Stimulated activated CD4-positive, alpha-beta T cell treated with anti-CD3 and anti-CD28 coated beads, TNF-alpha, amount 100 ng/mL, for 1 hour (primary cell): ENCODE measurements around the gene PAX7.
"Not testable (repeated sequence)": the region's sequence is repeated elsewhere in the genome, so short reads cannot be mapped to it uniquely, and the experiment has no call there.

ENCODE experiments used
- DNase-seq, 3 donors: peaks; one replicate each; pipeline ENCODE4 v3.0.0-alpha.2; 2020; ENCODE audit warnings: low read depth in 3 of 3, low spot score in 1 of 3

PAX7 gene

DNA sequence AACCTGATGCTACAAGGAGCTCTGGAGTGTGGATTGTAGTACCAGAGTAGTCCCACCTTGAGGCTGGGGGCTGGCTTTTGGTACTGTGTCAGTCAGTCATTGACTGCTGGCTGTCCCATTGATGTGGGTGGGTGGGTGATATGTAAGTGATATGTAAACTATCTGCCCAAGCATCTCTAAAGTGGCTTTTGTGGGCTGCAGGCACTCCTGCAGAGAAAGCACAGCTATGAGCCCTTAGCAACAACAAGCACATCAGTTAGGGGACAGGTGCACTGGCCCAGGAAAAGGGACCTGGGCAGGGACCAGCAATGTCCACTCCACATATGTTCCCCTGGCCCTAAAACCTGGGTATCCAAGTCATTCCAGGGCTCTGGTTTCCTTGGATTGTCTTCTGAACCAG is 118.9 kb downstream of the PAX7 start:
- DNase-seq: no peak

GRCh38 chr1:18750600-18750999 is 120.0 kb downstream of the PAX7 start:
- no peak for DNase-seq

DNA sequence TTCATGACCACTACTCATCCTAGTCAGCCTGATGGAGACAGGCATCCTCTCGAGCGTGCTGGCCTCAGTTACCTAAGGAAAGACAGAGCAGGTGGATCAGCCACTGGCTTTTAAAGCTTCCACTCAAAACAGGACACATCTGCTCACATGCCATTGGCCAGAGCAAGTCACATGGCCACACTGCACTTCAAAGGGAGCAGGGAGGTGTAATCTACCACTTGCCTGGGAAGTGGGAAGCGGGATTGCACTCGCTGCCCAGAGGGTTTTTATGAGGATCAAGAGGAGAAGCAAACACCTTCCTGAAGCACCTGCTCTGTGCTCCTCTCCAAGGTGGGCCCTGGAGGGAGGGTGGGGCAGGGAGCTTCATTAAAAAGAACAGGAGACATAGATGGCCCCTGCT is 120.8 kb downstream of the PAX7 start:
- no peak for DNase-seq

- no peak for DNase-seq
Measured at GRCh38 chr1:18752409-18752808, 121.8 kb downstream of the PAX7 start.

DNA sequence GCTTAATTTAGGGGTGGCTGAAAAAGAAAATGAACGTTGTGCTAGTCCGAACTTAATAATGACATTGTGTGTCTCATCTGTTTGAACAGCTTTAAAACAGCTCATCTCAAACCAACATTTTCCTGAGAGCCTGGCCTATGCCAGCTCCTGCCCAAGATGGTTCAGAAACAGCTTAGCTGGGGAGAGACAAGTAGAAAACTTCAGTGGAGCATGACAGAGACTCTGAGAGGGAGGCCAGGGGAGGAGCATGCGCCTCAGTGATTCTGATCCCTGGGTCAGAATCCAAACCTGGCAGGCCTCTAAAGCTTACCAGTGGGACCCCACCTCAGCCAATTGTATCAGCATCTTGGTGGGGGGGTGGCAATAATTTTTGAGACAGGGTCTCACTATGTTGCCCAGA is 129.5 kb downstream of the PAX7 start:
- no peak for DNase-seq

DNA sequence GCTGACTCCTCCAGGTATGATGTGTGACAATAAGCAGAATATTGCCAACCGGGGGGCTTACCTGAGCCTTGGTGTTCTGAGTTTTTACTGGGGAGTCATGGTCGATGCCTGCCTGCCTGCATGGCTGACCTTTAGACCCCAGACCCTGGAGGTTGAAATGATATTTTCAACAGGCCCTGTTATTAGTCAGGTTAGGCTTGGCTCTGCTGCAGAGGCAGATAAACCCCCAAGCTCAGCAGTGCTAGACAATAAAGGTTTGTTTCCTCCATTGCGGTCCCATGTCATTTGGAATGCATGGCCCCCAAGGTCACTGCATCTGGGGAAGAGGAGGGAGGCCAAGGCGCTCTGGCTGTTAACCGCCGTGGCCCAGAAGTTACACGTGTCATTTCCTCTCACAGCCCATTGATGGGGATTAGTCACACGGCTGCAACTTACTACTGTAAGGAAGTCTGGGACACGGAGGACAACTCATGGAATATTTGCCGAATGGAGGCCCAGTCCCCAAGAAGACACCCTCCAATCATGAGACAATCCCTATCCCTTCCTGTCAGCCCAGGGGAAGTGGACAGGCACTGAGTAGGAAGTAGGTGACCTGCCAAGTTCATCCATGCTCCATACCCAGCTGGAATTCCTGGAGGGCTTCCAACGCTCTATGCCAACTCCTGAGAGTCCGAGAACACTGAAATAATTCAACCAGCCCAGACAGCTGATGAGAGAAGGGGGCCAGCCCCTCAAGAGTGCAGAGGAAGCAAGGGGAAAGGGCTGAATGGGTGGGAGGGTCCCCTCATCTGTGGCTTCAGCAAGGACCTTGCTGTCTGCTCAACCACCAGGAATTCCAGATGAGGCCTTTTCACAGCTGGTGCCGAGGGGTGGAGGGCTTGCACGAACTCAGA is 131.5 kb downstream of the PAX7 start:
- DNase-seq: no peak

GRCh38 chr1:18764362-18764761 is 133.7 kb downstream of the PAX7 start:
- no peak for DNase-seq

- no peak for DNase-seq
Measured at GRCh38 chr1:18765725-18766124, 135.1 kb downstream of the PAX7 start.

DNA sequence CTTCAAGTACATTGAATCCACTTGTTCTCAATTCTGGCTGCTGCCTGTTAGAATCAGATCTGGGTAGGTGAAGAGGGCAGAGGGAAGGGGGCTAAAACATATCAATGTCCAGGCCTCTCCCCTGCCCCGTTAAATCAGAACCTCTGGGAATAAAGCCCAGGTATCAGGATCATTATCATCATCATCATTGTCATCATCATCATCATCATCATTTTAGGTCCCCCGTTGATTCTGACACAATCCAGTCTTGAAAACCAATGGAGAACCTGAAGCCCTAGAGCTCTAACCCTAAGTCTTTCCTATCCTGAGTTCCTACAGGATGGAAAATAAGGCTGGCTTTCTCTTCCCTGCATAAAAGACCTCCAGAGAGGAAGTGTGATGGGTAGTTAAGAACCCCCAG is 135.7 kb downstream of the PAX7 start:
- no peak for DNase-seq

GRCh38 chr1:18767576-18767975 is 136.9 kb downstream of the PAX7 start:
- DNase-seq: not testable (repeated sequence)

DNA sequence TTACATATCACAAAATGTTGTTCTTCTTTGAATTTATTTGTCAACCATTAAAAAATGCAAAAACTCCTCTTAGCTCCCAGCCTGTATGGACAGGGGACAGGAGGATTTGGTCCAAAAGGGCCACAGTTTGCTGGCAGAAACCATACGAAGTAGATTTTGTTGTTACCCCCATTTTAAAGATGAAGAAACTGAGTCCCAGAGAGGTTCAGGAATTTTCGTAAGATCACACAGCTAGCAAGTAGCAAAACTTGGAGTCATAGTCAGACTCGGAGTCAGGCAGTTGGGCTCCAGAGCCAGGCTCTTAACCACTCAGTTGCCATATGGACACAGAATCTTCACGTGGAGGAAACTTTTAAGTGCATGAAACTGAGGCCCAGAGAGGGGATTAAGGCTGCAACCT is 137.4 kb downstream of the PAX7 start:
- no peak for DNase-seq

DNA sequence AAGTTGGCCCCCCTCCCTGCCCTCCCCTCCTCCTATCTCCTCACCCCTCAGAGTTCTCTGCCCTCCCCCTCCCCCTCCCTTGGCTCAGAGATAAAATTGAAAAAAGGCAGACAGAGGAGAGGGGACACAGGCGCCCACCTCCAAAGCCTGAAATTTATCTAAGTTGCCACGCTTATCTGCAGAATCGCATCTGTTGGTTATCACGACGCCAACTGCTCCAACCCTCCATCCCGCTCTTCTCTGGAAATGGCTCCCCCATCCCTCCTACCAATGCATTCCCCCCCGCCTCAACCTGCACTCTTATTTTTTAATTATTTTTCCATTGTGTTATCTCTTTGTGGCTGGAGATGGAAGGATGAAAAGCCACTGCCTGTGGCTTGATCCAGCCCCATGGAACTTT is 138.5 kb downstream of the PAX7 start:
- no peak for DNase-seq

GRCh38 chr1:18770799-18771198 is 140.2 kb downstream of the PAX7 start:
- no peak for DNase-seq

DNA sequence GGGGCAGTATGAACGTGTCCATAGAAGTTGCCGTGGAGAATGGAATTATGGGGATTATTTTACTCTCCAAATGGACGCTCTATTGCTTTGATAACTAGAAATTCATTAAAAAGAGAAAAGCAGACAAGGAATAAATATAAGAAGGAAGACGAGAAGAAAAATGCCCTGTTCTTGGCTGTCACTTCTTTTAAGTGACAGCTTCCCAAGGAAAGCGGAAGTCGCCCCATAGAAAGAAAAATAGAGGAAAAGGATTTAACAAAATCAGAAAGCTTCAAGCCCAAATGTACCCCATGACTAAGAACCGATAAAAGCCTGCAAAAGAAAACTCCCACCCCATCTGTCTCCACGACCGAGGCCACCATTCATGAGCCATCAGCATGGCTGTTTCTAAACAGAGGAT is 143.1 kb downstream of the PAX7 start:
- DNase-seq: no peak

DNA sequence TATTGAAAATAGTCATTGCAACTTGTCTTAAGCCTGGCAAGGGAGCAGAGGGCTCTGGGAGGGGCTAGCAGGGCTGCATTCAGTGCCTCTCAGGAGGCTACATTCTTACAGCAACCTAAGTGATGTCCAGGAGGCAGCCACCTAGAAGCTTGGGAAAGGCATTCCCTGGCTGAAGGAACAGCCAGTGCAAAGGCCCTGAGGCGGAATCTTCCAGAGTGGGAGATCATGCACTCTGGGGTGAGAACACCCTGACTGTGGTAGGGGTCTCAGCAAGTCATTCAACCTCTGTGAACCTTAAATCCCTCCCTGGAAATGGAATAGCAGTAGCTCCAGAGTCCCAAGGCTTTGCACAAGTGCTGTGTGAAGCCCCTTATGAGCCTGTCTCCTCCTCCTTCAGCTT is 144.7 kb downstream of the PAX7 start:
- DNase-seq: no peak

- no peak for DNase-seq
Measured at GRCh38 chr1:18776777-18777176, 146.1 kb downstream of the PAX7 start.

- no peak for DNase-seq
Measured at GRCh38 chr1:18778437-18778836, 147.8 kb downstream of the PAX7 start.

DNA sequence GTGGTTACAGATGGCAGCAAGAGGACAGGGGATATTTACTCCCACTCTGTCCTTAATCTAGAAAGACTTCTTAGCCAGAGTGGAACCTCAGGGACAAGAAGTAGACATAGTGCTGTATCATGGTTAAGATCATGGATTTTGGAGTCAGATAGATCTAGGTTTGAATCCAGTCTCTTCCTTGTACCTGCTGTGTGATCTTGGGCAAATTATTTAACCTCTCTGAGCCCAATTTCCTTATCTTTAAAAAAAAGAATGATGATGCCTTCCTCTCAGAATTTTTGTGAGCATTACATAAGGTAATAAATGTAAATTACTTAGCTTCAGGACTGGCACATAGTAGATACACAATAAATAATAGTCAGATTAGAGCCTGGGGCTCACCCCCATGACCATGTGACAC is 150.4 kb downstream of the PAX7 start:
- DNase-seq: no peak

GRCh38 chr1:18783705-18784481 is 153.2 kb downstream of the PAX7 start:
- no peak for DNase-seq

GRCh38 chr1:18784482-18784831 is 153.8 kb downstream of the PAX7 start:
- DNase-seq: no peak

GRCh38 chr1:18786149-18786548 is 155.5 kb downstream of the PAX7 start:
- DNase-seq: no peak

- DNase-seq: no peak
Measured at GRCh38 chr1:18787825-18788385, 157.3 kb downstream of the PAX7 start.
